ENCODE data around the gene PRR14. TPM values are rescaled to one million over a fixed set of nuclear protein-coding genes. Genes with fewer than 3 reads are reported as not detected.

Gene PRR14
- polyA plus RNA-seq, 1 donor = 20.3 TPM

GRCh38 chr16:30659507-30660423 lies 9.0 kb downstream of the PRR14 start:
- DNase-seq (ENCODE audit: low read depth) = no peak

- DNase-seq (ENCODE audit: low read depth) = no peak
Observed at GRCh38 chr16:30660424-30661261, 9.9 kb downstream of the PRR14 start.

GRCh38 chr16:30662449-30662848 lies 11.7 kb downstream of the PRR14 start:
- no peak for DNase-seq (ENCODE audit: low read depth)

GRCh38 chr16:30663038-30663437 lies 12.3 kb downstream of the PRR14 start:
- DNase-seq (ENCODE audit: low read depth) = no peak

GRCh38 chr16:30663820-30664219 lies 13.1 kb downstream of the PRR14 start:
- no peak for DNase-seq (ENCODE audit: low read depth)

GRCh38 chr16:30664616-30665109 lies 13.9 kb downstream of the PRR14 start:
- no peak for DNase-seq (ENCODE audit: low read depth)

GRCh38 chr16:30665155-30665829 lies 14.5 kb downstream of the PRR14 start:
- DNase-seq (ENCODE audit: low read depth) = no peak

- no peak for DNase-seq (ENCODE audit: low read depth)
Observed at GRCh38 chr16:30665830-30666190, 15.1 kb downstream of the PRR14 start.

GRCh38 chr16:30666681-30667080 lies 15.9 kb downstream of the PRR14 start:
- no peak for DNase-seq (ENCODE audit: low read depth)

- DNase-seq (ENCODE audit: low read depth) = no peak
Observed at GRCh38 chr16:30667361-30667905, 16.7 kb downstream of the PRR14 start.

GRCh38 chr16:30668393-30668792 lies 17.6 kb downstream of the PRR14 start:
- DNase-seq (ENCODE audit: low read depth) = no peak

- DNase-seq (ENCODE audit: low read depth) = no peak
Observed at GRCh38 chr16:30669026-30669902, 18.5 kb downstream of the PRR14 start.

GRCh38 chr16:30669903-30670824 lies 19.4 kb downstream of the PRR14 start:
- no peak for DNase-seq (ENCODE audit: low read depth)

GRCh38 chr16:30675143-30675542 lies 24.4 kb downstream of the PRR14 start:
- no peak for DNase-seq (ENCODE audit: low read depth)

- no peak for DNase-seq (ENCODE audit: low read depth)
Observed at GRCh38 chr16:30677931-30678585, 27.3 kb downstream of the PRR14 start.

GRCh38 chr16:30678586-30678970 lies 27.8 kb downstream of the PRR14 start:
- DNase-seq (ENCODE audit: low read depth) = no peak

- DNase-seq (ENCODE audit: low read depth) = no peak
Observed at GRCh38 chr16:30680326-30680725, 29.6 kb downstream of the PRR14 start.

GRCh38 chr16:30688701-30689100 lies 37.9 kb downstream of the PRR14 start:
- no peak for DNase-seq (ENCODE audit: low read depth)

GRCh38 chr16:30691907-30692306 lies 41.1 kb downstream of the PRR14 start:
- DNase-seq (ENCODE audit: low read depth) = no peak
